GM18517 (cell line): ENCODE results near the gene ADAMTS2.
"Not testable (repeated sequence)": the region's sequence is repeated elsewhere in the genome, so short reads cannot be mapped to it uniquely, and the experiment has no call there.

Experiments used
- ATAC-seq: cut with Tn5 transposase; IDR thresholded peaks from one replicate; pipeline ENCODE4 v1.9.1; 2021; ENCODE audit warnings: mild to moderate bottlenecking, moderate library complexity; ENCODE audit not compliant: unreplicated experiment

Gene ADAMTS2

DNA sequence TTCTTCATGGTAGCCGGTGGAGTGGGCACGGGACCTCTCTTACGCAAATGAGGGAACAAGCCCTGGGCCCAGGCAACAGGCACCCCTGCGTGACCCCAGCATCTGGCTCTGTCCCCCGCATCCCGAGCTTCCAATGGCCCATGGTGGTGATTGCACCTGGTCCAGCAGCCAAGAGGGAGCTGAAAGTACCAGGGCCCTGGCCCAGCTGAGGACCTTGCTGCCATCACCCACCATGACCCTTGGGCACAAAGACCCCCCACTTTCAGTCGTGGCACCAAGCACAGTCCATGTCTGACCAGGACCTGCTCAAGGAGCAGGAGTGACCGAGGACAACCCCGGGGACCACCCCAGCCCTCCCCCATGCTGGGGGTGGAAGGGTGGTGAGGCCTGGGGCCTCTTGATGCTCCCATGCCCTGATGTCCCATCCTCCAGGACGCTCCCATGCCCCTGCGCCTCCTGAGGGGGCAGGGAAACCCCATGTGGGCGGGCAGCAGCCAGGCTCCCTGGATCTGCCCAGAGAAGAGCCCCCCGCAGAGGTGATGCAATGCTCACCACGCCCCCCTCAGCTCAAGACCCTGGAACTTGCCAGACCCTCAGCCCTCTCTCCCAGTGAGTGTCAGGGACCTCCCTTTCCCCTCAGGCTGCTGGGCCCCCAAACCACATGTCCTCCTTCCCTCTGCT, 123.9 kb downstream of the ADAMTS2 start:
- ATAC-seq: no peak

GRCh38 chr5:179220716-179221115, 124.5 kb downstream of the ADAMTS2 start:
- no peak for ATAC-seq

DNA sequence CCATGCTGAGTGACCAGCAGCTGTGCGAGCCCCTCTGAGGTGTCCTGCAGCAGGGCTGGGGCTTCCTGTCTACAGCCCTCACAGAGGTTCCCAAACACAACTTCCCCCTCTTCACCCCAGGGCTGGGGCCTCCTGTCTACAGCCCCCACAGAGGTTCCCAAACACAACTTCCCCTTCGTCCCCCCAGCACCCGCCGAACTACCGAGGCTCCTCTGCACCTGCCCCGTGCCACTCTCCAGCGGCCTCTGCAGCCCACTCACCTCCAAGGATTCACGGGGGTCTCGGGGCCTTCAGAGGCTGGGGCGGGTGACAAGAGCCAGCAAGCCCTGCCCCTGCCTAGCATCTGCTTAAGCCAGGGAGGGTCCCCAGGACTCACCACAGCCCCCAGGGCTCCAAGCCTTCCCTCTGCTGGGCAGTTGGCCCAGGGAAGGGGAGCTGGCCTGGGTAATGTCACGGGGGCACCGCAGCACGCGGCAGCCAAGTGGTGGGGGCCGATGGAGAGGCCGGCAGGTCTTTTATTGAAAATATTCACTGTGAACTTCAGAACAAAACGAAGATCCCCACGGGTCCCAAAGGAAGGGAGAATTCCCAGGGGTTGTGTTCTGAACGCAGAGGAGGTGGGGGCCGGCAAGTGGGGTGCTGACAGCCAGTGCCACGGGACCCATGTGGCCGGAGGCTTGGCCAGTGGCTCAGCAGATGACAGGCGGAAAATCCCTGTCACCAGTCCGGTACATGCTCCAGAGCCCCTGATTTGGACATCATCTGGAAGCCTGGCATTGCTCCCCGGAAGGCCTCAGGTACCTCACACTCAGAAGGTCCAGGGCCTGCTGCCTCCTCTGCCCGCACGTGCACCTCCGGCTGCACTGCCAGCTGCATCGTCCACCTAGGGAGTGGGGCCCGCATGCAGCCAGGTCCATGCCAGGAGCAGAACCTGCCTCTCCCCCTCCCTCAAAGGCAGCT, 125.3 kb downstream of the ADAMTS2 start:
- no peak for ATAC-seq

GRCh38 chr5:179218943-179219330, 126.3 kb downstream of the ADAMTS2 start:
- ATAC-seq: no peak

DNA sequence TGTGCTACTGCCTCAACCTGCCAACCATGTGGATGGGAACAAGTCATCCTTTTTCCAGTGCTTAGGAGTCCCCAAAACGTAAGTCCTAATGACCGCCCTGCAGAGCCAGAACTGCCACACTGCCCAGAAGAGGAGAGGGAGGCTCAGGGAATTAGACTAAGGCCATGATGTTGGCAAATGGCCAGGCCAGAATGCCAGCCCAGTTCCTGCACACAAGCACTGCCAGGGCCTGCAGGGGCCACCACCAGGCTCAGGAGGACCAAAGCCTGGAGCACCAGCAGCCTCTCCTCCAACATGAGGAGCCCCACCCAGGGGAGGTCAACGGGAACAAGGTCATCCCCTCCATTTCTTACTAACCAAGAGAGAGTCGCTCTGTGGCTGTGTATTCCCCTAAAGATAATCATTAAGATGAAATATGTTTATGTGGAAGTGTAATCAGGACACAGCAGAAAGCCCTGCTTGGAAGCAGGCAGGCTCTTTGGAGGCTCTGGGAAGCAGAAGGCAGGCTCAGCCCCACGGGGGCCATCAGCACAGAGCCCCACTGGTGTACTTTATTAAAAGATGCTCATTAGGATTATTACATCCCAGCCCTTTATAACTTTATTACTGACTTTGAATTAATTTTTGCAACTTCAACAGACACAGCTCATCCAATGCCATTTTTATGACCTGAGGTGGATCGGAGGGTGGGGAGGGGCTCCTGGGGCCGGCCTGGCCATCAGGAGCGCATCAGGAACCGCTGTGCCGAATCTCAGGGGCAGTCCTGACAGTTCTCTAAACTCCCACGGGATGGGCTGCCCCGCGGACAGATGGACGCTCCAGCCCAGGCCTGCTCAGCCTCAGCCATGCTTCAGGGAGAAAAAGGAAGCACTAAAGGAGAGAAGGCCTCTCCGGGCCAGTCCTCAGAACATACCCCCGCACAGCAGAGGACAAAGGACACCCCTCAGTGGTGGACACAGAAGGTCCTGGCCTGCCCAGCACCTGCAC, 127.0 kb downstream of the ADAMTS2 start:
- no peak for ATAC-seq

DNA sequence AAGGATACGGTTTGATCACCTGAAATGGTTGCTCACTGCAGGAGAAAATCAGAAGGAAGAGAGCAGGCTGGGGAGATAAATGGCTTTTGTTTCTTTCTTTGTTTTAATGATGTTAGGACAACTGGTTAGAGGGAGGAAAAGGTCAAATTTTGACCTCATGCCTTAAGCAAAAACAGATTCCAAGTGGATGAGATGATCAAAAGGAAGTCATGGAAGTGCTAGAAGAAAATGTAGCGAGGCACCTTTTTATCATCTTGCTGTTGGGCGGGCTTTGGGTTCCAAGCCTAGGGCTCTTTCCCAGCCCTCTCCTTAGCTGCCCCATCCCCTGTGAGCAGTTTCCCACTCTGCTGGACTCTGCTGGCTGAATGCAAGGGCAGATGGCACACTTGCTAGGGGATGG, 127.9 kb downstream of the ADAMTS2 start:
- ATAC-seq: no peak

DNA sequence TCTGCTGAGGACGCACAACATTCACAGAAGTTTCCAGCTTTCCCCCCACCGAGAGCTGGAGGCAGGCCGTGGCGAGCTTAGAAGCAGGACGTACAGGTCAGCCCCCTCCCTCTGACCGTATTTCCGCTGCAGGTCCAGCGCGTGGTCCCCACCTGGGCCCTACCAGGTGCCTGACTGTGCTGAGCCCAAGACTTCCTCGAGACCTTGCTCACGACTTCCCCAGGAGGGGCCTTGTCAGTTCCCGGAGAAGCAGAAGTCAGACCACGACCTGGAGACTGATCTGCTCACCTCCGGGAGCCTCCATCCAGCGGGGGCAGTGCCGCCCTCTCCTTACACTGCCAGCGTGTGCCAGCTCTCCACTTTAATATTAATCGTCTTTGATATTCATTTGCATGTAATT, 128.9 kb downstream of the ADAMTS2 start:
- not testable (repeated sequence) for ATAC-seq

DNA sequence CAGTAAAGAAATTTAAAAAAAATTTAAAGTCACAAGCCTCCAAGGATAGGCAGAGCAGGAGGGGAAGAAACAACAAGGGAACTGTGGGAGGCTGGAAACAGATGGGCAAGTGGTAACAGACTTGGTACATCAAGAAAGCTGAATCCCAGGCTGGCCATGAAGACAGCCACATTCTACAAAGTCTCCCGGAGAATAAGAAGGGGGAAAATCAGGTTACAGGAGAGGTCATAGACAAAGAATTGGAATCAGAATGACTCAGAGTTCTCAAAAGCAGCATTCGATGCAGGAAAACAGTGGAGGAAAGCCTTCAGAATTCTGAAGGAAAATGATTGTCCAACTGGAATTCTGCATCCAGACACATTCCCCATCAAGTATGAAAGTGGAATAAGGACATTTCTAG, 129.7 kb downstream of the ADAMTS2 start:
- no peak for ATAC-seq

GRCh38 chr5:179214678-179215077, 130.6 kb downstream of the ADAMTS2 start:
- ATAC-seq: no peak

DNA sequence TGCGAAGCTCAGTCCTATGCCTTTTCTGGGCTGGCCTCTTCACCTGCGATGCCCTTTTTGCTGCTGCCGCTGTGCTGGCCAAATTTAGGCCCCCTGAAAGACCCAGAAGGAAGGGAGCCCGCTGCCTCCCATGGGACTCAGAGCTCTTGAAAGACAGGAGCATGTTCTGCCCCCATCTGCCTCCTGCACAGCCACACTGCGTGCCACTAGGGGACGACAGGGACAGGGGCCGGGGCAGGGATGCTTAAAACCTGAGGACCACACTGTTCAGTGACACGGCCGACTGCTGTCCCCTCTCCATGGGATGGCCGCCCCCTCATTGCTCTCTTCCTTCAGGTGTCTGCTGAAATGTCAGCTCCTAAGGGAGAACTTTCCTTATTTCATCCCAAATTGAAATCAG, 132.4 kb downstream of the ADAMTS2 start:
- ATAC-seq: no peak

DNA sequence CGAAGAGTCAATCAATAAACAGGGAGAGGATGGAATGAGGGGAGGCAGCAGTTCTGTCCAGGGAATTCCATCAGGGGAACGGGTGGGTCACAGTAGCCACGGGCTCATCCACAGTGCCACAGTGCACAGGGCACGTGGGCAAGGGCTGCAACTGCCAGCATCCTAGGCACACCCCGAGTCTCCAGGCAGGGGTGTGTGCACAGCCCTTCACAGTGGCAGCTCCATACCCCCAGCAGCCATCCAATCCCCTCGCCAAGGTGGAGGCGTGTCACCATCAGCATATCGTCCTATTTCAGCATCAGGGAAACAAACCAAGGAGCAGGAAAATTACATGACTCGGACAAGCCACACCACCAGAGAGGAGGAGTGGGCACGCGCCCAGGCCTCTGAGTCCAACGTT, 133.6 kb downstream of the ADAMTS2 start:
- ATAC-seq: no peak

GRCh38 chr5:179211068-179211467, 134.2 kb downstream of the ADAMTS2 start:
- ATAC-seq: no peak

- ATAC-seq: no peak
Measured at GRCh38 chr5:179210478-179210877, 134.8 kb downstream of the ADAMTS2 start.

GRCh38 chr5:179209359-179210150, 135.7 kb downstream of the ADAMTS2 start:
- ATAC-seq: no peak

DNA sequence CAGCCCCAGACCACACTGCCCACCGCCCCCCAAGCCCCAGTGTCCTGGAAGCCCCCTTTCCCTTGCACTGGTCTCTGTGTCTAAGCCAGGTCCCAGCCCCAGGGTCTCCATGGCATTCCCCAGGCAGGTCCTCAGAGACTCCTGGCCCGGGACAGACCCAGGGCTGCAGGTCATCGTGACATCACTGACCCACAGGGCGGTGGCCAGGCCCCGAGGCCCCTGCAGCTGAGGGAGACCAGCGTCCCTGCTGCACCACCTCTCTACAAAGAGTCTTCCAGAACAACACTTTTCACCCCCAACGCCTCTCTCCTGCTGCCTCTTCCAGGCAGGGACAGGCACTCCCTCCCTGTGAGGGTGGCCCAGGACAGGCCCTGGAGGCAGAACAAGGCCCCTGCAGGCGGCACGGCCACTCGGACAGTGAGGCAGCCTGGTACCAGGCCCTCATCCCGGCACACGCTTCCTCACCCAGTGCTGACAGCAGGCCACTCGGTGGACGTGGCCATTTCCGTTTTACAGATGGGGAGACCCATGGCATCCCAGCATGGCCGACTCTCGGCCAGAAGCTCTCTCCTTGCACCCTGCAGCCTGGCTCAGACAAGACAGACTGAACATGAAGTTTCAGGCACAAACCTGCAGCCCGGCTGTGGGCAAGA, 136.4 kb downstream of the ADAMTS2 start:
- ATAC-seq: no peak

GRCh38 chr5:179207920-179208705, 137.1 kb downstream of the ADAMTS2 start:
- ATAC-seq: no peak

GRCh38 chr5:179207470-179207869, 137.8 kb downstream of the ADAMTS2 start:
- no peak for ATAC-seq

DNA sequence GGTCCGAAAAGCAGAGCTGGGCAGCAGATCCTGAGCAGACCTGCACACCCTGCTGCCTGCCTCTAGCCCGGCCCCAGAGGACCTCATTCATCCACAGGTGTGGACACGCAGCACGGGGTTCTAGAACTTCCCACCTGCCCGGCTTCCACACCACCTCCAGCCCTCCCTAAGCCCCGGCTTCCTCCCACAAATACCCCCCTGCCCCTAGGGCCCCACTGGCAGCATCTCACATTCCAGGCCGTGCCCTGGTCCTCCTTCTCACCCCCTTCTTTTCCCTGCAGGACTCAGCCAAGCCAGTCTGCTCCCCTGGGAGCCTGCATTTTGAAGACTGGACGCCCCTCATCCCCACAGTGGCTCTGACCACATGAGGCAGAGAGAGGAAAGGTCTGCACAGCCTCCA, 138.9 kb downstream of the ADAMTS2 start:
- no peak for ATAC-seq

GRCh38 chr5:179205277-179205676, 140.0 kb downstream of the ADAMTS2 start:
- ATAC-seq: no peak
